GM12801 (cell line): ENCODE measurements around the gene CHMP1A.

ENCODE experiments used
- CTCF ChIP-seq: IDR thresholded peaks from one replicate; pipeline ENCODE4 v1.5.1; 2011; ENCODE audit warnings: control low read depth; ENCODE audit not compliant: insufficient read length; ENCODE audit errors: extremely low read depth

Gene CHMP1A

GRCh38 chr16:89669755-89670154 is 12.2 kb upstream of the CHMP1A start:
- TF ChIP-seq CTCF = no peak

- TF ChIP-seq CTCF = no peak
Observed at GRCh38 chr16:89668790-89669158, 11.3 kb upstream of the CHMP1A start.

GRCh38 chr16:89667633-89668032 is 10.1 kb upstream of the CHMP1A start:
- TF ChIP-seq CTCF = no peak

- no peak for TF ChIP-seq CTCF
Observed at GRCh38 chr16:89661215-89661614, 3.7 kb upstream of the CHMP1A start.

GRCh38 chr16:89660146-89660545 is 2.6 kb upstream of the CHMP1A start:
- TF ChIP-seq CTCF = no peak

GRCh38 chr16:89658221-89658879 is 842 bp upstream of the CHMP1A start:
- TF ChIP-seq CTCF = no peak

- no peak for TF ChIP-seq CTCF
Observed at GRCh38 chr16:89656435-89657121, 930 bp downstream of the CHMP1A start.
